NOMO-1 treated with dmso at 0.1 percent for 144 hours (cell line): ENCODE measurements around the gene SUGCT.

Source experiments
- DNase-seq: peaks from one replicate; lab custom pipeline; 2025; ENCODE audit not compliant: unreplicated experiment; lab: John Stamatoyannopoulos, UW

SUGCT gene

GRCh38 chr7:40887099-40887498 is 752.3 kb downstream of the SUGCT start:
- no peak for DNase-seq

- DNase-seq: no peak
Observed at GRCh38 chr7:40888499-40888898, 753.7 kb downstream of the SUGCT start.

GRCh38 chr7:40889099-40889498 is 754.3 kb downstream of the SUGCT start:
- DNase-seq: no peak

GRCh38 chr7:40889539-40889938 is 754.7 kb downstream of the SUGCT start:
- DNase-seq: no peak

- no peak for DNase-seq
Observed at GRCh38 chr7:40890088-40890692, 755.4 kb downstream of the SUGCT start.

GRCh38 chr7:40891232-40891631 is 756.4 kb downstream of the SUGCT start:
- no peak for DNase-seq

GRCh38 chr7:40899151-40899550 is 764.3 kb downstream of the SUGCT start:
- DNase-seq: no peak

- no peak for DNase-seq
Observed at GRCh38 chr7:40899636-40900507, 765.1 kb downstream of the SUGCT start.

- no peak for DNase-seq
Observed at GRCh38 chr7:40903872-40904271, 769.1 kb downstream of the SUGCT start.

GRCh38 chr7:40907286-40907685 is 772.5 kb downstream of the SUGCT start:
- DNase-seq: no peak

GRCh38 chr7:40909346-40909980 is 774.7 kb downstream of the SUGCT start:
- DNase-seq: no peak
